Astrocyte (in vitro differentiated cells and primary cell): ENCODE results near the gene GPC5.

Experiments
- EZH2 ChIP-seq: IDR thresholded peaks from 2 replicates; pipeline ENCODE4 v1.6.1; 2012; ENCODE audit warnings: mild to moderate bottlenecking, low read length, inconsistent platforms; ENCODE audit not compliant: insufficient read depth
- TF ChIP-seq, protein P1 (sequence below): IDR thresholded peaks from 2 replicates; pipeline ENCODE4 v1.5.1; 2011; ENCODE audit warnings: low read depth, mild to moderate bottlenecking, inconsistent platforms, low read length, moderate library complexity; ENCODE audit not compliant: insufficient read depth

- TF ChIP-seq, protein P1, sequence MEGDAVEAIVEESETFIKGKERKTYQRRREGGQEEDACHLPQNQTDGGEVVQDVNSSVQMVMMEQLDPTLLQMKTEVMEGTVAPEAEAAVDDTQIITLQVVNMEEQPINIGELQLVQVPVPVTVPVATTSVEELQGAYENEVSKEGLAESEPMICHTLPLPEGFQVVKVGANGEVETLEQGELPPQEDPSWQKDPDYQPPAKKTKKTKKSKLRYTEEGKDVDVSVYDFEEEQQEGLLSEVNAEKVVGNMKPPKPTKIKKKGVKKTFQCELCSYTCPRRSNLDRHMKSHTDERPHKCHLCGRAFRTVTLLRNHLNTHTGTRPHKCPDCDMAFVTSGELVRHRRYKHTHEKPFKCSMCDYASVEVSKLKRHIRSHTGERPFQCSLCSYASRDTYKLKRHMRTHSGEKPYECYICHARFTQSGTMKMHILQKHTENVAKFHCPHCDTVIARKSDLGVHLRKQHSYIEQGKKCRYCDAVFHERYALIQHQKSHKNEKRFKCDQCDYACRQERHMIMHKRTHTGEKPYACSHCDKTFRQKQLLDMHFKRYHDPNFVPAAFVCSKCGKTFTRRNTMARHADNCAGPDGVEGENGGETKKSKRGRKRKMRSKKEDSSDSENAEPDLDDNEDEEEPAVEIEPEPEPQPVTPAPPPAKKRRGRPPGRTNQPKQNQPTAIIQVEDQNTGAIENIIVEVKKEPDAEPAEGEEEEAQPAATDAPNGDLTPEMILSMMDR, result no peak
- TF ChIP-seq EZH2, result no peak
Measured at GRCh38 chr13:91778123-91778522, 379.7 kb downstream of the GPC5 start.
